GM23248 (cell line): ENCODE results near the gene CPSF4L.

Experiments
- EZH2 ChIP-seq: fragments of 200-600 bp; sonication (generic); IDR thresholded peaks from 2 replicates; pipeline ENCODE4 v1.6.1; 2018; ENCODE audit warnings: antibody characterized with exemption, mild to moderate bottlenecking; ENCODE audit not compliant: insufficient read depth, poor library complexity, severe bottlenecking
- EZH2phosphoT487 ChIP-seq: fragments of 200-600 bp; sonication (generic); IDR thresholded peaks from 2 replicates; pipeline ENCODE4 v1.6.1; 2018; ENCODE audit warnings: antibody characterized with exemption, moderate library complexity, mild to moderate bottlenecking, low read depth; ENCODE audit not compliant: insufficient read depth

DNA sequence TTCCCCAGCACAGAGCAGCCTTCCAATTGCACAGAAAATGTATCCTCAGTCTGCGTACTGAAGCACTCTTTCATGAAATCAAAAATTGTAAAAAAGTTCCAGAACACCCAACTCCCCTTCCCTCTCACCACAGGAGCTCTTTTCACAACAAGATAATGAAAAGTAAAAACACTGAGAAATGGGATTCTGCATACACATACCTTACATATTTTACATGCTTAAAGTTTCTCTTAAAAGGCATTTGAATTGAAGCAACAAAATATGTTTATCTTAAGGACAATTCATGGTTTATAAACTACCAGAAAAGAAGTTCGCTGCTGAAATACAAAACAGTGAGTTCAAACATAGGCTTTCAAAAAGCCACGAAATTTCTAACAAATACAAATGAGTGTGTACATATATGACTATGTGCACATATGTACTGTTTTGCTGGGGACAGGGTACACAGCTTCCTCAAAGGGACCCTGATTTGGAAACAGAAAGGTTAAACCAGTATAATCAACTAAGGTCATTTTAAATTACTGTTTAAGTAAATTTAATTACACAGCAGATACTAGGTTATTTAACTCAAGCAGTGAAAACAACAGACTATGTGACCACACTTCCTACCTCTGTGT lies 35.0 kb downstream of the CPSF4L start:
- TF ChIP-seq EZH2phosphoT487 (no peak), EZH2 (no peak)
